ENCODE measurements around the gene FBXO40. TPM values are rescaled to one million over a fixed set of nuclear protein-coding genes. Genes with fewer than 3 reads are reported as not detected.

FBXO40 gene
- total and polyA plus RNA-seq, 2 experiments from 2014 or later, result 0.03 TPM; not detected in 1

- Mint-ChIP-seq H3K36me3 (ENCODE audit: low read depth) (peaks cover 3% of the 10 kb centered on the region; the same call in 2 of the 3 replicates), H3K4me1 (peaks cover 21% of the 10 kb centered on the region), H3K27ac (no peak overlapping the region), H3K4me3 (no peak overlapping the region), H3K9me3 (no peaks in the 10 kb centered on the region; the same call in 2 of the 3 replicates), H3K27me3 (ENCODE audit: insufficient read depth, low read depth, poor library complexity) (peaks cover 5% of the 10 kb centered on the region)
- no peak for ATAC-seq
- Histone ChIP-seq H3K36me3 (ENCODE audit: insufficient read depth) (no peaks in the 10 kb centered on the region; the same call in 1 of the 2 replicates), H3K27ac (ENCODE audit: low read depth) (no peak overlapping the region), H3K4me1 (ENCODE audit: insufficient read depth) (peaks cover 8% of the 10 kb centered on the region; the same call in 1 of the 2 replicates), H3K9me2 (ENCODE audit: insufficient read depth) (peaks cover 9% of the 10 kb centered on the region; the same call in 1 of the 2 replicates), H3K4me3 (no peak overlapping the region), H2AFZ (no peak overlapping the region), H3K27me3 (ENCODE audit: insufficient read depth) (no peaks in the 10 kb centered on the region), H3F3A (replicated peaks; ENCODE audit: low read depth) (no peaks in the 10 kb centered on the region), H3K79me2 (replicated peaks; ENCODE audit: insufficient read depth) (no peaks in the 10 kb centered on the region), H4K20me1 (replicated peaks; ENCODE audit: insufficient read depth) (no peaks in the 10 kb centered on the region), H3K4me2 (no peak overlapping the region)
- DNase-seq (ENCODE audit: low spot score), result no peak
- TF ChIP-seq ZNF462 (CRISPR knock-in tag; IDR thresholded peaks at IDR 0.05) (no peak), STAT1 (IDR thresholded peaks at IDR 0.05; ENCODE audit: unreplicated experiment) (no peak)
Measured at GRCh38 chr3:121658716-121659435, 65.7 kb downstream of the FBXO40 start.

- no peaks in the 10 kb centered on the region for H3F3A ChIP-seq (replicated peaks; ENCODE audit: low read depth)
- H3K27me3 ChIP-seq (ENCODE audit: insufficient read depth), result no peaks in the 10 kb centered on the region
- peaks cover 9% of the 10 kb centered on the region; the same call in 1 of the 2 replicates for H3K9me2 ChIP-seq (ENCODE audit: insufficient read depth)
- DNase-seq (ENCODE audit: low spot score) (no peak), ATAC-seq (no peak)
- no peak overlapping the region for H3K27ac ChIP-seq (ENCODE audit: low read depth)
- H2AFZ ChIP-seq, result no peak overlapping the region
- Mint-ChIP-seq H3K9me3 (no peaks in the 10 kb centered on the region; the same call in 2 of the 3 replicates), H3K27ac (no peak overlapping the region), H3K36me3 (ENCODE audit: low read depth) (peaks cover 10% of the 10 kb centered on the region; the same call in 2 of the 3 replicates), H3K27me3 (ENCODE audit: insufficient read depth, low read depth, poor library complexity) (peaks cover 5% of the 10 kb centered on the region), H3K4me1 (peaks cover 21% of the 10 kb centered on the region), H3K4me3 (no peak overlapping the region)
- H4K20me1 ChIP-seq (replicated peaks; ENCODE audit: insufficient read depth), result no peaks in the 10 kb centered on the region
- no peak overlapping the region for H3K4me2 ChIP-seq
- H3K4me1 ChIP-seq (ENCODE audit: insufficient read depth), result peaks cover 10% of the 10 kb centered on the region; the same call in 1 of the 2 replicates
- H3K36me3 ChIP-seq (ENCODE audit: insufficient read depth), result no peaks in the 10 kb centered on the region; the same call in 1 of the 2 replicates
- H3K4me3 ChIP-seq, result no peak overlapping the region
- H3K79me2 ChIP-seq (replicated peaks; ENCODE audit: insufficient read depth), result no peaks in the 10 kb centered on the region
- no peak for TF ChIP-seq EZH2 (IDR thresholded peaks at IDR 0.05; ENCODE audit: low read depth, unreplicated experiment)
- no peak for TF ChIP-seq STAT1 (IDR thresholded peaks at IDR 0.05; ENCODE audit: unreplicated experiment)
- no peak for TF ChIP-seq CTCF (conservative IDR thresholded peaks at IDR 0.05; ENCODE audit: low read depth in 2 of 2)
- no peak for TF ChIP-seq CREB1 (CRISPR knock-in tag; IDR thresholded peaks at IDR 0.05; ENCODE audit: low read depth)
- no peak for TF ChIP-seq NANOG (IDR thresholded peaks at IDR 0.05; ENCODE audit: borderline replicate concordance)
- no peak for TF ChIP-seq REST (IDR thresholded peaks at IDR 0.05; ENCODE audit: unreplicated experiment)
Measured at GRCh38 chr3:121659586-121659985, 66.4 kb downstream of the FBXO40 start.

Measured in GM23338 (cell line).